Kidney capillary endothelial cell (primary cell): ENCODE measurements around the gene NACC2.

Source experiments
- DNase-seq: peaks from one replicate; pipeline ENCODE4 v3.0.0-alpha.2; 2018; ENCODE audit warnings: low spot score

Gene NACC2

GRCh38 chr9:136010615-136011361 lies 84.3 kb downstream of the NACC2 start:
- peak; percentile 86 for DNase-seq

- DNase-seq: no peak
Observed at GRCh38 chr9:136010176-136010575, 84.9 kb downstream of the NACC2 start.

- no peak for DNase-seq
Observed at GRCh38 chr9:136009516-136009915, 85.6 kb downstream of the NACC2 start.

- DNase-seq: no peak
Observed at GRCh38 chr9:136008693-136008997, 86.4 kb downstream of the NACC2 start.

- DNase-seq: peak; percentile 96
Observed at GRCh38 chr9:136007934-136008692, 87.0 kb downstream of the NACC2 start.

- DNase-seq: no peak
Observed at GRCh38 chr9:136007276-136007933, 87.7 kb downstream of the NACC2 start.

GRCh38 chr9:136006169-136006568 lies 88.9 kb downstream of the NACC2 start:
- no peak for DNase-seq

- no peak for DNase-seq
Observed at GRCh38 chr9:136004712-136005111, 90.4 kb downstream of the NACC2 start.

GRCh38 chr9:136004219-136004618 lies 90.9 kb downstream of the NACC2 start:
- no peak for DNase-seq

- DNase-seq: no peak
Observed at GRCh38 chr9:136003411-136004218, 91.5 kb downstream of the NACC2 start.

GRCh38 chr9:136002881-136003280 lies 92.2 kb downstream of the NACC2 start:
- DNase-seq: no peak

GRCh38 chr9:136002215-136002614 lies 92.9 kb downstream of the NACC2 start:
- DNase-seq: no peak

GRCh38 chr9:136001231-136001630 lies 93.9 kb downstream of the NACC2 start:
- no peak for DNase-seq

- DNase-seq: no peak
Observed at GRCh38 chr9:135998410-135999071, 96.5 kb downstream of the NACC2 start.

- no peak for DNase-seq
Observed at GRCh38 chr9:135998016-135998380, 97.1 kb downstream of the NACC2 start.

GRCh38 chr9:135997090-135998015 lies 97.7 kb downstream of the NACC2 start:
- no peak for DNase-seq

GRCh38 chr9:135995816-135996215 lies 99.3 kb downstream of the NACC2 start:
- DNase-seq: no peak

GRCh38 chr9:135994501-135995192 lies 100.4 kb downstream of the NACC2 start:
- DNase-seq: no peak

GRCh38 chr9:135993765-135994500 lies 101.2 kb downstream of the NACC2 start:
- no peak for DNase-seq

- no peak for DNase-seq
Observed at GRCh38 chr9:135993409-135993742, 101.7 kb downstream of the NACC2 start.
